GM18505 (cell line): ENCODE results near the gene LYPD6.

Experiments
- ATAC-seq: cut with Tn5 transposase; IDR thresholded peaks from one replicate; pipeline ENCODE4 v1.9.1; 2021; ENCODE audit not compliant: unreplicated experiment
- POLR2A ChIP-seq: IDR thresholded peaks from 4 replicates; pipeline ENCODE4 v1.6.1; 2011; ENCODE audit warnings: borderline replicate concordance; ENCODE audit not compliant: insufficient read depth, insufficient read length; ENCODE audit errors: extremely low read depth

LYPD6 gene

GRCh38 chr2:149363958-149364357, 33.6 kb downstream of the LYPD6 start:
- no peak for ATAC-seq
- no peak for TF ChIP-seq POLR2A

- ATAC-seq, result no peak
- TF ChIP-seq POLR2A, result no peak
Measured at GRCh38 chr2:149364839-149365238, 34.5 kb downstream of the LYPD6 start.

- ATAC-seq, result no peak
- no peak for TF ChIP-seq POLR2A
Measured at GRCh38 chr2:149365931-149366583, 35.7 kb downstream of the LYPD6 start.

- TF ChIP-seq POLR2A, result no peak
- no peak for ATAC-seq
Measured at GRCh38 chr2:149370061-149370775, 39.8 kb downstream of the LYPD6 start.

- no peak for ATAC-seq
- TF ChIP-seq POLR2A, result no peak
Measured at GRCh38 chr2:149371476-149371875, 41.1 kb downstream of the LYPD6 start.

- ATAC-seq, result no peak
- no peak for TF ChIP-seq POLR2A
Measured at GRCh38 chr2:149375801-149376361, 45.5 kb downstream of the LYPD6 start.

GRCh38 chr2:149380205-149380604, 49.8 kb downstream of the LYPD6 start:
- ATAC-seq, result no peak
- TF ChIP-seq POLR2A, result no peak

- ATAC-seq, result no peak
- no peak for TF ChIP-seq POLR2A
Measured at GRCh38 chr2:149383340-149383739, 53.0 kb downstream of the LYPD6 start.

GRCh38 chr2:149385350-149385749, 55.0 kb downstream of the LYPD6 start:
- no peak for ATAC-seq
- TF ChIP-seq POLR2A, result no peak

- TF ChIP-seq POLR2A, result no peak
- no peak for ATAC-seq
Measured at GRCh38 chr2:149387411-149387810, 57.0 kb downstream of the LYPD6 start.

- no peak for ATAC-seq
- no peak for TF ChIP-seq POLR2A
Measured at GRCh38 chr2:149388120-149388816, 57.9 kb downstream of the LYPD6 start.

- no peak for TF ChIP-seq POLR2A
- ATAC-seq, result no peak
Measured at GRCh38 chr2:149389506-149390167, 59.2 kb downstream of the LYPD6 start.

- no peak for TF ChIP-seq POLR2A
- ATAC-seq, result no peak
Measured at GRCh38 chr2:149393614-149394013, 63.2 kb downstream of the LYPD6 start.
